GM19328 (cell line): Measurements from ENCODE around the gene WNT16.

Source experiments
- ATAC-seq: cut with Tn5 transposase; IDR thresholded peaks from one replicate; pipeline ENCODE4 v1.9.1; 2021; ENCODE audit warnings: mild to moderate bottlenecking, moderate library complexity; ENCODE audit not compliant: unreplicated experiment

The WNT16 gene

GRCh38 chr7:121390109-121390508, 61.3 kb downstream of the WNT16 start:
- no peak for ATAC-seq

- ATAC-seq, result no peak
Measured at GRCh38 chr7:121390617-121391016, 61.8 kb downstream of the WNT16 start.
